GM21619 (cell line): ENCODE data around the gene MAP7D2.

Experiments used
- ATAC-seq: cut with Tn5 transposase; IDR thresholded peaks from one replicate; pipeline ENCODE4 v1.9.1; 2021; ENCODE audit not compliant: unreplicated experiment

The MAP7D2 gene

DNA sequence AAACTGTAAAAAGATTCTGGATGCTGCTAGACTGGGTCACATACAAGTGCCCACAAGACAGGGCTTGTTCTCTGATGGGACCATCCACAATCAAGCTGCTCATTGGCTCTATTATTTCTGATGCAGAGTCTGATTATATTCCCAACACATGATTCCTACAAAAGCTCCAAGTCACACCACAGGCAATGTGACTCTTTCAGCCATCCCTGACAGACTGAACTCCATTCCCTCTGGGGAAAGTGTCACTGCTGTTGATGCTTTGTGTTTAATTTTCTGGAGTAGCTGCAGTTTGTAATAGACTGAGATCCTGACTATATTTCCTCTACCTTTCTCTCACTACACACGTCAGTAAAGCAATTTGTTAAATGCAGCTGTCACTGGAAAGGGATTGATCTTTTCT, 70.5 kb downstream of the MAP7D2 start:
- ATAC-seq, result no peak

DNA sequence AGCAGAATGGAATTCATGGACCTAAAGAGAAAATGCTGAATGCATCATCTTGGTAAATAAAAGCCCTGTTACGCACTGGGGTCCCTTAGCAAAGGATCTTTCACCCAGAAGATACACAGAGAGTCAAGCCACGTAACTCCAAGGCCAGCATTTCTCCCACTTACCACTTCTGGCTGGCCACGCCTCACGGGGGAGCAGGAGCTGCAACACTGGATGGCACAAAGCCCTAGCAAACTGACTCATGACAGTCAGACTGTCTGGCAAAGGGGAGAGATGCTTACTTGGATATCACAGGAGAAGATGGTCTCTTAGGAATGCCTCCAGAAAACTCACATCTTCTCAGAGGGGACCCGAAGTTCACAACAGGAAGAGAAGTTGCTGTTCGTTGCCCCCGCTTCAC, 74.5 kb downstream of the MAP7D2 start:
- ATAC-seq, result no peak

DNA sequence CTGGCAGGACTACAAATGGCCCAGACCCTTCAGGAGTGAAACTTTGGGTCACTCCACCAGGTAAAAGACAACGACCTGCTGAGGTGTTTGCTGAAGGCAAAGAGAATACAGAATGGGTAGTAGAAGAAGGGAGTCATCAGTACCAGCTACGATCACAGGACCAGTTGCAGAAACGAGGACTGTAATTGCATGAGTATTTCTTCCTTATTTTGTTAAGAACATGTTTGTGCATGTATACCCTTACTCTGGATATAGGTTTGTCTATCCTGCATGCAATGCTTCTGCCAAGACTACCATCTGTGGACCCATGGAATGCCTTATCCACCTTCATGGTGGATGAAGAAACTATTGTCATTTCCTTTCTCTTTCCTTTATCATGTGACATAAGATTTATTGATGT, 77.7 kb downstream of the MAP7D2 start:
- no peak for ATAC-seq

GRCh38 chrX:20037186-20037585, 79.5 kb downstream of the MAP7D2 start:
- ATAC-seq, result no peak

- no peak for ATAC-seq
These were observed 84.5 kb downstream of the MAP7D2 start for GRCh38 chrX:20032201-20032600.

- ATAC-seq, result no peak
These were observed 87.0 kb downstream of the MAP7D2 start for GRCh38 chrX:20029728-20030127.

- ATAC-seq, result no peak
These were observed 88.1 kb downstream of the MAP7D2 start for GRCh38 chrX:20028588-20028987.

DNA sequence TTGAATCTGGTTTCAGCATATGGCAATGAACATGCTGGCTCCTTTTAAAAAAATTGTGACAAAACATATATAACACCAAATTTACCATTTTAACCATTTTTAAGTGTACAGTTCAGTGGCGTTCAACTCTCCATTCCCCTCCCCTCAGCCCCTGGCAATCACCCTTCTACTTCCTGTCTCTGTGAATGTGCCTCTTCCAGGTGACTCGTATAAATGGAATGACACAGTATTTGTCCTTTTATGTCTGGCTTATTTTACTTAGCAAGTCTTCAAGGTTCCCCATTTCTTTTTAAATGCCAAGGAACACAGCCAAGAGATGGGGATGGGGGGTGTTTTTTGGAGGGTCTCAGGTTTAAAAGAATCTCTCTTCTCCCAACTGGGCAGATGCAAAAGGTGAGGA, 90.4 kb downstream of the MAP7D2 start:
- ATAC-seq, result no peak

DNA sequence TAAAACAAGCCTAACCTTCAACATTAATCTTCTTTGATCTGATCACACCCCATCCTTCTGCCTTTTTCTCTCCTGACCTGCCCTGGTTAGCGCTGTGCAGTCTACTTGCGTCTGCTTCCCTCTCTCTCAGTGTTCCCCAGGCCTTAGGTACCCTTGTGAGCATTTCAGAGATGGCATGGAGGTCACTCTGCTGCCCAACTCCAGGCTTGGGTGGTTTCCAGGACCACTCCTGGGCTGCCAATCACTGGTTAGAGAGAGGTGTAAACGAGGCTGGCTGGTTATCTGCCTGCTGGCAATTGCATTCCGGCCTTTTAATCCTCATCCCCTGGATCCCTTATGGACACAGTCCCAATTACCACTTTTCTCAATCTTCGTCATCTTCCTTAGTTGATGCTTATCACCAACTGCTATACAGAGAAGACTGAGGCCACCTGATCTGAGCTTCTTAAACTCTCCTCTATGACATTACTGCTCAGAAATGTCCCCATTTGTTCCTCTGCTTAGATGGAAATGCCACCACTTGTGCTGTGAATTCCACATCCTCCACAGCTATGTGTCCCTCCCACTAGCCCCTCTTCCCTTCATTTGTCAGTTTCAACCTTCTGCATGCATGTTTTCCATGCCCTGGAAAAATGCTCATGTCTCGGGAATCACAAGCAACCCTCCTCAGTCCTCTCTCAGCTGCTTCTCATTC, 96.9 kb downstream of the MAP7D2 start:
- ATAC-seq, result no peak

GRCh38 chrX:20016616-20016945, 100.1 kb downstream of the MAP7D2 start:
- ATAC-seq, result no peak

DNA sequence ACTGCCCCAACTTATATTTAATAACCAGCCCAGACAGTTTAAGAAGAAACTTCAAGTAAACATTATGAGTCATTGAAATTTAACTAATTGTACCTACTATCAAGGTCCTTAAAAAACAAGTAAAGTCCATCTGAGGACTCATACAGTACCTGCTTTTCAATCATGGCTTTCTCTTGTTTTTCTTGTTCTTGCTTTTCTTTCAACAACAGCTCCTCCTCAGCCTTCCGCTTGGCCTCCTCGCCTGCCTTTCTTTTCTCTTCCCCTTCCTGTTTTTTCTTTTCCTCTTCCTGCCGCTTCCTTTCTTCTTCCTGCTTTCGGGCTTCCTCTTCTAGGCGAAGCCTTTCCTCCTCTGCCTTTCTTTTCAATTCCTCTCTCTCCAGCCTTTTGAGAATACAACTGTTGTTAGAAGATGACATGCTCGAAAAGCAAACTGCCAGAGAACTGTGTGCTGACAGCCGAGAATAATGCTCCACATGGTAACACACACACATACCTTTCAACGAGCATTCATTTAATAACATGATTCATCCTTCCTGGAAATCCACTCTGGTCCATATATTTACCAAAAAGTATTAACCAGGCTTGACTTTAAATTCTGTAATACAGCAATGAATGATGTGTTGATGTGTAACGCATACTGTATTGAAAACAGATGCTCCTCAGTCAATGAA, 100.6 kb downstream of the MAP7D2 start:
- no peak for ATAC-seq

DNA sequence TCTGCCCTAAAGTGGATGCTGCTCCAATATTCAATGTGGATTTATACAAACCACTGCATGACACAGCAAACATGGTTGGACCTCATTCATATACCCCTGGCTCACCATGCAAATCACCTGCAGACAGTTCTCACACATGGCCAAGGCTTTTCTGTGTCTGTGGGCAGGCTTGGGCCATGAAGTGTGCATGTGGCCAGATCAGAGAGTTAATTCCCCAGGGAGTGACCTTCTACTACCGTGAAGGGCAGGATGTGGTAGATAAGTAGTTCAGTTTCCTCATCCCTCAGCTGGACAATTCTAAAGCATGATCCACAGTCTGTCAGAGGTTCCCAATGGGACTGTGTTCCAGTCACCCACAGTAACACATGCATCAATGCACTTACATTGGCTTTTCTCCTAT, 101.3 kb downstream of the MAP7D2 start:
- peak; percentile 65 for ATAC-seq

DNA sequence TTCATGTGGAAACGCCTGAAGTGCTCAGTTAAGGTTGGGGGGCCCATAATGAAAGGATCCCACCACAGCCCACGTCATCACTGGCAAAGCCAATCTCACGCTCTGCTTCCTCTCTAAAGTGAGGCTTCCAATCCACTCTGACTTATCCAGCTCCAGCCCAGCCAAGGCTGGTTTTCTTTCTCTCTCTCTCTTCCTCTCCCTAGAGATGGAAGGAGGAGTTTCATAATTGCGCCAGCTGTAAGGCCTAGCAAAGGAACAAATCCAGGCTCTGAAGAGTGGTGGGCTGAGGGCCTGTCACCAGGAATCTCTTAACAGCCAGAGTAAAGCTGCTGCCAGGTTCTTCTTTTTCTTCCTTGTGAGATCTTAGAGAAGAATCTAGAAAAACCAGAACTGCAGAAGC, 105.1 kb downstream of the MAP7D2 start:
- ATAC-seq, result no peak

- no peak for ATAC-seq
These were observed 108.6 kb downstream of the MAP7D2 start for GRCh38 chrX:20007962-20008622.

GRCh38 chrX:20005883-20006282, 110.8 kb downstream of the MAP7D2 start:
- no peak for ATAC-seq

- ATAC-seq, result no peak
These were observed 115.1 kb downstream of the MAP7D2 start for GRCh38 chrX:20001588-20001987.

DNA sequence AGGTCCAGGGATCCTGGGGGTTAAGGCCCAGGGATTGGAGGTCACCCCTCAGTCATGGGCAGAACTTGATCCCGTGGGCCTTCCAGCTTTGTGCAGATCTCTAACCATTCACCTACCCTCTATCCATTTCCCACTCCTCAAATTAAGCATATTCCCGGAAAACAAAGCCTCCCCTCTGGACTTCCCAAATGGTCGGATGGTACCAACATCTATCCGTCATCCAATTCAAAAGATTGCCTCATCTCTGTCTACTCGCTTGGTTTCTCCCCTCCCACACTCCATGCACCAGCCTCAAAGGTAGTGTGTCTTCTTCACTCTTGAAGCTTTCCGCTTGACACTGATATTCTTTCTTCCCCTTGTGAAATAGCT, 125.4 kb downstream of the MAP7D2 start:
- no peak for ATAC-seq

GRCh38 chrX:19990556-19991349, 126.0 kb downstream of the MAP7D2 start, which contains the start of gene BCLAF3:
Gene BCLAF3 (minus strand): TSS chrX:19991061. CDS start chrX:19970264, 20,797 bp downstream.
- ATAC-seq, result peak; percentile 93

- ATAC-seq, result peak; percentile 18
These were observed 126.6 kb downstream of the MAP7D2 start for GRCh38 chrX:19990151-19990555.

DNA sequence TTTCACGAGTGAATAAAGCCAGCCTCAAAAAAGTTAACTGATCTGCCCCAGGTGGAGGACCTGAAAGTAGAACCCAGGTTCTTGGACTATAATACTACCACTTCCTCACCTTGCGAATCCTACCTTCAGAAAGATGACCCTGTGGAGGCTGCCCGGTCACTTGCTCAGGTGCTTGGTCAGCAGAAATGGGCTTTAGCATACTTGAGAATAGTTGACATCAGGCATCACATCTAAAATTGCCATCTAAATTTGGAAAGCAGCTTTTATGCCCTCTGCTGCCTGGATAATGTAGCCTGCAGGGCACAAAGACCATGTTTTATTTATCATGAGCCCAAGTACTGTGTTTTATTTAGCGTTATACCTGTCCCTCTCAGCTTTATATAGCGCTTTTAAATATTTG, 128.9 kb downstream of the MAP7D2 start:
- ATAC-seq, result no peak

- ATAC-seq, result no peak
These were observed 130.2 kb downstream of the MAP7D2 start for GRCh38 chrX:19986531-19986930.

GRCh38 chrX:19981947-19982346, 134.8 kb downstream of the MAP7D2 start:
- ATAC-seq, result no peak
